Activated CD8-positive, alpha-beta memory T cell treated with anti-CD3 and anti-CD28 coated beads for 36 hours (primary cell): Measurements from ENCODE around the gene CAPS. TPM values are rescaled to one million over a fixed set of nuclear protein-coding genes. Genes with fewer than 3 reads are reported as not detected.
"Not testable (repeated sequence)": the region's sequence is repeated elsewhere in the genome, so short reads cannot be mapped to it uniquely, and the experiment has no call there.

ENCODE experiments used
- CTCF ChIA-PET: fragments of 350-600 bp; sonication (Branson Sonifier 250); formaldehyde crosslinking; loops from one replicate; lab custom pipeline; 2021; ENCODE audit warnings: antibody characterized with exemption; lab: Charles Lee
- POLR2A ChIA-PET: fragments of 350-600 bp; sonication (Branson Sonifier 250); formaldehyde crosslinking; loops from one replicate; lab custom pipeline; 2021; ENCODE audit warnings: antibody characterized with exemption; lab: Charles Lee
- total RNA-seq, 2 experiments: library from RNA; stranded (reverse); gene quantifications; one replicate each; pipeline ENCODE4 v1.2.3, GENCODE V29; 2021

The CAPS gene
- total RNA-seq, 2 experiments from 2014 or later: 1.7 to 2.2 TPM

GRCh38 chr19:5960005-5961001 is 46.2 kb downstream of the CAPS start:
- ChIA-PET POLR2A (no interaction called here), CTCF (interaction anchor here (0.7 to 1.6 kb wide), 2 partner anchors 8 to 10 kb away, joined by 3 to 4 read pairs; no protein-coding TSS in a partner anchor)

- POLR2A ChIA-PET: interaction anchor here (1.2 to 1.5 kb wide), 2 partner anchors 11 to 14 kb away, joined by 3 to 5 read pairs; no protein-coding TSS in a partner anchor
- CTCF ChIA-PET: interaction anchor here (1.1 to 1.3 kb wide), 2 partner anchors 13 to 61 kb away, joined by 3 read pairs; no protein-coding TSS in a partner anchor
These were observed 47.6 kb downstream of the CAPS start for GRCh38 chr19:5961641-5961968.

- POLR2A ChIA-PET: interaction anchor here (0.6 to 1.5 kb wide), 5 partner anchors 12 to 1227 kb away, joined by 3 to 13 read pairs (median 5); no protein-coding TSS in a partner anchor
These were observed 48.2 kb downstream of the CAPS start for GRCh38 chr19:5961969-5962945.

GRCh38 chr19:5963259-5963658 is 49.2 kb downstream of the CAPS start:
- CTCF ChIA-PET: interaction anchor here (2.1 kb wide), 1 partner anchor 159 kb away, joined by 4 read pairs; no protein-coding TSS in a partner anchor
- POLR2A ChIA-PET: not testable (repeated sequence)

More at GRCh38 chr19:5961969-5962945, 48.2 kb downstream of the CAPS start:
- CTCF ChIA-PET: interaction anchor here (0.5 to 1.3 kb wide), 4 partner anchors 8 to 1522 kb away, joined by 3 read pairs; no protein-coding TSS in a partner anchor

GRCh38 chr19:5963855-5964254 is 49.8 kb downstream of the CAPS start:
- CTCF ChIA-PET: interaction anchor here (2.1 kb wide), 1 partner anchor 160 kb away, joined by 4 read pairs; no protein-coding TSS in a partner anchor
- POLR2A ChIA-PET: no interaction called here

GRCh38 chr19:5964816-5965565 is 50.9 kb downstream of the CAPS start:
- POLR2A ChIA-PET: no interaction called here
- CTCF ChIA-PET: interaction anchor here (2.1 kb wide), 1 partner anchor 161 kb away, joined by 4 read pairs; no protein-coding TSS in a partner anchor

Other genes with a start within 250 kb of the CAPS start
- 10 to 100 TPM; 54.6 to 62.1 TPM for gene MICOS13, start 233.7 kb upstream of the CAPS start, total RNA-seq
- 1 to 10 TPM; 1.8 to 2.2 TPM for gene HSD11B1L, start 233.2 kb upstream of the CAPS start, total RNA-seq
- gene RPL36, start 224.0 kb upstream of the CAPS start, total RNA-seq: 1,000 to 10,000 TPM; 1,455 to 1,458 TPM
- 100 to 1,000 TPM; 284 to 290 TPM for gene LONP1, start 194.1 kb upstream of the CAPS start, total RNA-seq
- not detected for gene CATSPERD, start 193.6 kb upstream of the CAPS start, total RNA-seq
- gene PRR22, start 129.5 kb upstream of the CAPS start, total RNA-seq: 1 to 10 TPM; 8.5 to 9.9 TPM
- gene DUS3L, start 123.1 kb upstream of the CAPS start, total RNA-seq: 10 to 100 TPM; 85.1 to 94.6 TPM
- under 1 TPM in 1 of 2 experiments, not detected in 1; 0.25 TPM for gene NRTN, start 109.2 kb upstream of the CAPS start, total RNA-seq
- not detected for gene FUT6, start 74.6 kb upstream of the CAPS start, total RNA-seq
- gene FUT3, start 62.8 kb upstream of the CAPS start, total RNA-seq: not detected
- gene FUT5, start 43.7 kb upstream of the CAPS start, total RNA-seq: not detected
- gene NDUFA11, start 10.5 kb upstream of the CAPS start, total RNA-seq: 100 to 1,000 TPM; 238 to 252 TPM
- 1 to 10 TPM; 1.7 to 1.9 TPM for gene VMAC, start 9.4 kb upstream of the CAPS start, total RNA-seq
- gene RANBP3, start 63.9 kb downstream of the CAPS start, total RNA-seq: 100 to 1,000 TPM in 1 of 2 experiments, 10 to 100 TPM in 1; 98.8 to 104 TPM
- gene RFX2, start 196.2 kb downstream of the CAPS start, total RNA-seq: 1 to 10 TPM; 5.4 to 5.5 TPM
- not detected for gene ACSBG2, start 221.4 kb downstream of the CAPS start, total RNA-seq